HepG2 (cell line): ENCODE data around the gene TBC1D22A. TPM values are rescaled to one million over a fixed set of nuclear protein-coding genes. Genes with fewer than 3 reads are reported as not detected.

Experiments used
- EEA1 ChIP-seq: sonication (generic); formaldehyde crosslinking; IDR thresholded peaks from 2 replicates; pipeline ENCODE4 v1.5.1; 2020; ENCODE audit warnings: mild to moderate bottlenecking, missing genetic modification reagents, borderline replicate concordance
- GATAD2A ChIP-seq: IDR thresholded peaks from 2 replicates; pipeline ENCODE4 v1.6.1; 2016
- GMEB1 ChIP-seq: sonication (generic); formaldehyde crosslinking; IDR thresholded peaks from 2 replicates; pipeline ENCODE4 v1.5.1; 2020; ENCODE audit warnings: missing genetic modification reagents, mild to moderate bottlenecking, borderline replicate concordance
- HMGA1 ChIP-seq: sonication (generic); formaldehyde crosslinking; conservative IDR thresholded peaks from 2 replicates; pipeline ENCODE4 v1.4.0; 2020; ENCODE audit warnings: missing genetic modification reagents
- KDM4B ChIP-seq: sonication (generic); formaldehyde crosslinking; IDR thresholded peaks from 2 replicates; pipeline ENCODE4 v1.4.0; 2020; ENCODE audit warnings: missing genetic modification reagents
- MEF2D ChIP-seq: sonication (generic); formaldehyde crosslinking; IDR thresholded peaks from 2 replicates; pipeline ENCODE4 v1.5.1; 2020; ENCODE audit warnings: mild to moderate bottlenecking, missing genetic modification reagents
- PAF1 ChIP-seq: IDR thresholded peaks from 2 replicates; pipeline ENCODE4 v1.6.1; 2016; ENCODE audit warnings: missing genetic modification reagents, missing compliant biosample characterization
- PAXIP1 ChIP-seq: sonication (generic); formaldehyde crosslinking; conservative IDR thresholded peaks from 2 replicates; pipeline ENCODE4 v1.4.0; 2020; ENCODE audit warnings: mild to moderate bottlenecking, missing genetic modification reagents, moderate library complexity
- PCBP1 ChIP-seq: fragments of 200-400 bp; formaldehyde crosslinking; IDR thresholded peaks from 2 replicates; pipeline ENCODE4 v1.6.1; 2017; ENCODE audit warnings: mild to moderate bottlenecking, low read depth, low read length, borderline replicate concordance
- PHF8 ChIP-seq: sonication (generic); formaldehyde crosslinking; IDR thresholded peaks from 2 replicates; pipeline ENCODE4 v1.5.0; 2020; ENCODE audit warnings: missing genetic modification reagents
- REL ChIP-seq: sonication (generic); formaldehyde crosslinking; conservative IDR thresholded peaks from 2 replicates; pipeline ENCODE4 v1.8.0; 2022; ENCODE audit warnings: mild to moderate bottlenecking, missing genetic modification reagents, moderate library complexity
- RERE ChIP-seq: IDR thresholded peaks from 2 replicates; pipeline ENCODE4 v1.6.1; 2016; ENCODE audit warnings: low read depth, missing genetic modification reagents, missing compliant biosample characterization
- RNF2 ChIP-seq: fragments of 450-650 bp; conservative IDR thresholded peaks from 2 replicates; pipeline ENCODE4 v1.6.1; 2016; ENCODE audit warnings: low read depth
- TOE1 ChIP-seq: sonication (generic); formaldehyde crosslinking; IDR thresholded peaks from 2 replicates; pipeline ENCODE4 v1.4.0; 2020; ENCODE audit warnings: mild to moderate bottlenecking, missing genetic modification reagents
- ZBTB1 ChIP-seq: sonication (generic); formaldehyde crosslinking; IDR thresholded peaks from 2 replicates; pipeline ENCODE4 v1.4.0; 2020; ENCODE audit warnings: missing genetic modification reagents, borderline replicate concordance
- ZBTB7A ChIP-seq: sonication (generic); formaldehyde crosslinking; IDR thresholded peaks from 2 replicates; pipeline ENCODE4 v1.8.0; 2022; ENCODE audit warnings: mild to moderate bottlenecking, missing genetic modification reagents
- ZNF160 ChIP-seq: sonication (generic); formaldehyde crosslinking; IDR thresholded peaks from 2 replicates; pipeline ENCODE4 v1.8.0; 2022; ENCODE audit warnings: mild to moderate bottlenecking, inconsistent platforms, missing genetic modification reagents
- ZNF20 ChIP-seq: sonication (generic); formaldehyde crosslinking; IDR thresholded peaks from 2 replicates; pipeline ENCODE4 v1.4.0; 2020; ENCODE audit warnings: mild to moderate bottlenecking, moderate library complexity, missing genetic modification reagents
- ZNF24 ChIP-seq: fragments of 450-650 bp; IDR thresholded peaks from 2 replicates; pipeline ENCODE4 v1.6.1; 2017; ENCODE audit warnings: antibody characterized with exemption, mild to moderate bottlenecking
- polyA plus RNA-seq, 8 experiments: library from polyadenylated mRNA; depleted of rRNA in 3 of 8; stranded (reverse) in 7 of 8; unstranded in 1 of 8; fragments of >200 nt; fragmentation: Illumina TruSeq in 4 of 8; extraction: Trizol in 4 of 8; gene quantifications; 2 replicates each; pipeline versions ENCODE4 v1.2.1 to v1.2.3, GENCODE V29; 2011 to 2016; ENCODE audit warnings: low read depth in 4 of 8, missing spikeins in 1 of 8, mixed read lengths in 1 of 8; ENCODE audit not compliant: insufficient read depth in 1 of 8
- total RNA-seq, 5 experiments: library from RNA; depleted of rRNA; stranded (reverse); fragments of >200 nt; fragmentation: Illumina TruSeq; extraction: Trizol; gene quantifications; 2 replicates each; pipeline ENCODE4 v1.2.3, GENCODE V29; 2016; ENCODE audit warnings: low read depth in 1 of 5

The TBC1D22A gene
- total and polyA plus RNA-seq, 2 of the 13 experiments (the other 11 are each of a cell fraction or from before 2014, with no cell fraction given) = 17.3 to 18.0 TPM

- TF ChIP-seq RERE (no peak), ZBTB7A (no peak; the same call in 1 of the 2 replicates), HMGA1 (CRISPR knock-in tag) (no peak), REL (CRISPR knock-in tag) (no peak), ZNF24 (no peak), ZNF20 (CRISPR knock-in tag) (no peak), KDM4B (CRISPR knock-in tag) (no peak), PAXIP1 (CRISPR knock-in tag) (peak; percentile 4; the same call in 1 of the 2 replicates), PCBP1 (no peak), GMEB1 (no peak; the same call in 1 of the 2 replicates), RNF2 (no peak), MEF2D (no peak), GATAD2A (CRISPR knock-in tag) (0 out of 2 replicates have a peak, but pooled peaks have one; percentile 55), ZBTB1 (CRISPR knock-in tag) (no peak), PAF1 (CRISPR knock-in tag) (no peak), TOE1 (no peak), PHF8 (CRISPR knock-in tag) (no peak; the same call in 1 of the 2 replicates), EEA1 (CRISPR knock-in tag) (no peak), ZNF160 (CRISPR knock-in tag) (no peak)
Observed at GRCh38 chr22:46738647-46739093, 23.8 kb upstream of the TBC1D22A start (continued).
